ENCODE measurements around the gene PELO.
"Not testable (repeated sequence)": the region's sequence is repeated elsewhere in the genome, so short reads cannot be mapped to it uniquely, and the experiment has no call there.

Gene PELO

GRCh38 chr5:52787600-52788504 lies at the start of gene PELO, which contains the start of gene ITGA1:
TSS of gene PELO (plus strand) at chr5:52787916. CDS start at chr5:52800395, 12,479 bp downstream.
TSS of gene ITGA1 (plus strand) at chr5:52787916. CDS start at chr5:52788354, 438 bp downstream.
- in situ Hi-C loops (cut with MboI; ENCODE audit: low sequenced_read_pairs) = no loop called here

DNA sequence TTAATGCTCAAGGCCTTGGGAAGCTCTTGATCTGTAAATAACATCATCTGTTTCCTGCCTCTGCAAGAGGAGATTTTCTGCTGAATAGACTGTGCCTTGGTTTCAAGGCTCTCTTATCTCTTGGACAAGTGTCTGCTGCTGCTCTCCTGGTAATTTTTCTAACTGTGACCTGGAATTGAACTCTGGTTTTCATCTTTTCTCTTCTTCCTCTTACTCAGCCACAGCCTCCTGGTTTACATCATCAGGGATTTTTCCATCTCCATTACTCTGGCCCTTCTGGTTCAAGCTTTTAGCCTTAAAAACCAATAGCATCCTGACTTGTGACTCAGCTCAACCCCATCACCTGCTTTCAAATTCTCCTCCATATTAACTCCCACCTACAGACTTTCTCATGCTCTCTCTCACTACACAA lies 49.6 kb upstream of the PELO start:
- in situ Hi-C loops (cut with MboI; ENCODE audit: low sequenced_read_pairs) = no loop called here

DNA sequence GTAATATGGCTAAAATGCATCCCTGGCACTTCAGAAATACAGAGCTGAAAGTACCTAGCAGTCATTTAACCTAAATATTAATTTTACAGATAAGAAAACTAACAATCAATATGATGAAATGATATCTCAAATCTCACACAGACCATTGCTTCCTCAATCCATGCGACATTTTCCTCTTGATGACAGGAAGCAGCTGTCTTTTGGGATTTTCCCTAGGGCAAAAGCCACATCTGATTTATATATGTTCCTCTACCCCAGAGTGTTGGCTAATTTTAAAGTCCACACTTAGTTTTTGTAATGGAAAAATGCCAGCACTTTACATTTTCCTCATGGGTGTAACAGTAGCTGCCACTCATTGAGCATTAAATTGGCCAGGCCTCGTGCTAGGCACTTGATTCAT lies 47.7 kb upstream of the PELO start:
- in situ Hi-C loops (cut with MboI; ENCODE audit: low sequenced_read_pairs) = no loop called here

DNA sequence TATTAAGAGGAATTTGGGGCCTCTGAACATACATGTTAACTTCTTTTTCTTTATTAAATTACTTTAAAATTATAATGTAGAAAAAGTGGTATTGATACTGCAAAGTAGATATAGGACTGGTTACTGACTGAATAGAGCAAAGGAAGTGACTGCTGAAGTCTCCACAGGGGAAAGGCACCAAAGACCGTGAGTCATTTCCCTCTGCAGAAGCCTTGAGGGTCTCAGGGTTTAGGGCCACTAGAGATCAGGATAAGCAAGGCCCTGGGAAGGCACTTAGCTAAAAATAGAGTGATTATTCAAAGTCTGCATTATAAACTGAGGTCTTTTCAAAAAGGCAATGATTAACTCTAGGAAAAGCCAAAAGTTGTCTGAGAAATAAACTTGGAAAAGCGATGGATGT lies 44.7 kb upstream of the PELO start:
- in situ Hi-C loops (cut with MboI; ENCODE audit: low sequenced_read_pairs) = no loop called here

DNA sequence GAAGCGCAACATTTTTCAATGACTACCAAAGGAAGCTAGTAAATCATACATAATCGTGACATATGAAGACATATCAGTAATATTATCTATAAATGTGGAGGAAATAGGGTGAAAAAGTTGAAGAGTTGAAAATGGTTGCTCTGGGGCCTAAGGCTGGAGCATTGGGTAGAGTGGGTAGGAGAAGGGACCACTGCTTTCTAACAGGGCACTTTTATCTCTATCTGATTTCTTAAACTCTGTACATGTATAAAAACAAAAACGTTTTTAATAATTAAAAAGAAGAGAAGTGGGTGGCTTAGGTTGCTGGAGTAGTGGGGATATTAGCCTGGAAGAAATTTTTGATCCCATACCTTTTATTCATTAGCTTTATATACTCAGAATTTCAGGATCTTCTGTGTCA lies 44.2 kb upstream of the PELO start:
- in situ Hi-C loops (cut with MboI; ENCODE audit: low sequenced_read_pairs) = no loop called here

DNA sequence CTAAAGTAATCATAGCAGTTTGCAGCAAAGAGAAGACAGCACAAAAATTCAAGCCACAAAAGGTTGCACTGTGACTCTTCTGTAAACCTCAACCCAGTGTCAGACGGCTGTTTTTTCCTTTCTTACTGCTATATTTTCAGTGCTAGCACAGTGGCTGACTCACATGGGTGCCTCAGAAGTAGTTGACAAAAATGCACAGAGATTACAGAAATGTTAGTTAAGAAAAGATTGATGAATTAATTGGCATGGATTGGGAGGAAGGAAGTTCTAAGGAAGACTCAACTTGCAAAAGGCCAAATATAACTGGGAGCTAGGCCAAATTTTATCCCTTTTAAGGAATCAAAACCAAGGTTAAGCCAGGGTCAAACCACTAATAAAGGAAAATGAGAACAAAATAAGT lies 43.7 kb upstream of the PELO start:
- in situ Hi-C loops (cut with MboI; ENCODE audit: low sequenced_read_pairs) = no loop called here

DNA sequence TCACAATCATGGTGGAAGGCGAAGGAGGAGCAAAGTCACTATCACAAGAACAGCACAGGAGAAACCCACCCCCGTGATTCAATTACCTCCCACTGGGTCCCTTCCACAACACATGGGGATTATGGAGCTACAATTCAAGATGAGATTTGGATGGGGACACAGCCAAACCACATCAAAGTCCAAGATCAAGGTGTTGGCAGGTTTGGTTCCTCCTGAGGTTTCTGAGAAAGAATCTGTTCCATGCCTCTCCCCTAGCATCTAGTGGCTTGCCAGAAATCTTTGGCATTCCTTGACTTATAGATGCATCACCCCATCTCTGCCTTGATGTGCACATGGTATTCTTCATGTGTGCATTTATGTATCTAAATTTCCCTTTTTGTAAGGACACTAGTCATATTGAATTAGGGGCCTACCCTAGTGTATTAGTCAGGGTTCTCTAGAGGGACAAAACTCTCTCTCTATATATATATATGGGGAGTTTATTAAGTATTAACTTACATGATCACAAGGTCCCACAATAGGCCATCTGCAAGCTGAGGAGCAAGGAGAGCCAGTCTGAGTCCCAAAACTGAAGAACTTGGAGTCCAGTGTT lies 42.8 kb upstream of the PELO start:
- in situ Hi-C loops (cut with MboI; ENCODE audit: low sequenced_read_pairs) = not testable (repeated sequence)

GRCh38 chr5:52746539-52746938 lies 41.2 kb upstream of the PELO start:
- in situ Hi-C loops (cut with MboI; ENCODE audit: low sequenced_read_pairs) = no loop called here

GRCh38 chr5:52748590-52748989 lies 39.1 kb upstream of the PELO start:
- in situ Hi-C loops (cut with MboI; ENCODE audit: low sequenced_read_pairs) = no loop called here

DNA sequence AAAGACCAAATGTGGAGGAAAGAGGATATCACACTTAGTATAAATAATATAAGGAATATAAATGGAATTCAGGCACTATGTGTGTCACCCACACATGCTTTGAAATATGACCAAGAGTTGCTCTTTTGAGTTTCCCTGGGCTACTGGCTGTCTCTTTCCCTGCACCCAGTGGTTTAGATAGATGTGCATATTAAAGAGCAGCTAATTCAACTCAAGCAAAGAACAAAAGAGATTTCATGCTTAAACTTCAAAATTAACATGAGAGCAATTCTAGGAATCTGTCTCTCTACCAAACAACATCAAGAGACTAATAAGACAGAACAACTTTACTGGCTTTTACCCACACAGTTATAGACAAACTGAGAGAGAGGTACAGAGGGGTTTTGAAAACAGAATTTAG lies 38.0 kb upstream of the PELO start:
- in situ Hi-C loops (cut with MboI; ENCODE audit: low sequenced_read_pairs) = no loop called here

DNA sequence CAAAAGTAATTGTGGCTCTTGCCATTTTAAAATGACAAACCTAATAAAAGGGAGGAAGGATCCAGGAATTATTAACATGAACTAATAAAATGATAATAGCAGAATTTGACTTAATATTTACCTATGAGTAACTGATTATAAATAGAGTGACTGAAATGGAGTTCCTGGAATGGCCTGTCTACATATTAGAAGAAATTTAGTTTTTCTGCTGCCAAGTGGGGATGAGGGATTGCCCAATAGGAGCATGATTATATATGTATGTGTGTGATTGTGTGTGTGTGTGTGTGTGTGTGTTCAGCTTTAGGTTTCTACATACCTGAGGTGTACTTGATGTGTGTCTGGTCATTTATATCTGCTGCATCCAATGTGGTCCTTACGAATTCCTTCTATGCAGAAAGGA lies 36.6 kb upstream of the PELO start:
- in situ Hi-C loops (cut with MboI; ENCODE audit: low sequenced_read_pairs) = no loop called here

DNA sequence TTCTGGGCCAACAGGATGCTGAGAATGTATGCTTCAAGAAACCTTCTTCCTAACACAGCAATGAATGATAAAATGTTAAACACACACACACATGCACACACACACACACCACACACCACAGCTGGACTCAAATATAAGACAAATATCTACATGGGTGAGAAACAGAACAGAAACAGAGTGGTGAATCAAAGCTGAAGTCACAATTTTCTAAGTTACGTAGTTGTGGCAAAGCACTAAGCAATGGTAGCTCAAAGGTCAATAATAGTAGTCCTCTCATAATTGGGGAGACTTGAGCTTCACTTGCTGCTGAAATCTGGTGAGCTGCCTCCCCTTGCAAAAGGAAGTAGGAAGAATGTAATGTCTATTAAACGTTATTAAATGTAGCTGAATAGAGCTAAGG lies 33.7 kb upstream of the PELO start:
- in situ Hi-C loops (cut with MboI; ENCODE audit: low sequenced_read_pairs) = no loop called here

DNA sequence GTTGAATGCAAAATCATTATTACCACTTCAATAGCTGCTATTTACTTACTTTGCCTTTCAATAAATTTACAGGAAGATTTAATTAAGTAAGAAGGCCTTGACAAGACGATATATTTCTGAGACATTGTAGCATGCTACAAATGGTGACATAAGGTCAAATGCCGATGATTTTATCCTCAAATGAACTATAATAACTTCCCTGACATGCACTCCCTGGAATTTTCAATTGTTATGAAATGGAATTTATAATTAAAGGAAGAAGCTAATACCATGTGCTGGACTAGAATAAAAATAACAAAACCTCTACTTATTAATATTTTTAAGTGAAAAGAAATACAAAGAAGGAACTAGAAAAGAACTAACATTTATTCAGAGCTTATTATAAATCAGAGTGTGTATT lies 30.2 kb upstream of the PELO start:
- in situ Hi-C loops (cut with MboI; ENCODE audit: low sequenced_read_pairs) = no loop called here

GRCh38 chr5:52758014-52758413 lies 29.7 kb upstream of the PELO start:
- in situ Hi-C loops (cut with MboI; ENCODE audit: low sequenced_read_pairs) = no loop called here

DNA sequence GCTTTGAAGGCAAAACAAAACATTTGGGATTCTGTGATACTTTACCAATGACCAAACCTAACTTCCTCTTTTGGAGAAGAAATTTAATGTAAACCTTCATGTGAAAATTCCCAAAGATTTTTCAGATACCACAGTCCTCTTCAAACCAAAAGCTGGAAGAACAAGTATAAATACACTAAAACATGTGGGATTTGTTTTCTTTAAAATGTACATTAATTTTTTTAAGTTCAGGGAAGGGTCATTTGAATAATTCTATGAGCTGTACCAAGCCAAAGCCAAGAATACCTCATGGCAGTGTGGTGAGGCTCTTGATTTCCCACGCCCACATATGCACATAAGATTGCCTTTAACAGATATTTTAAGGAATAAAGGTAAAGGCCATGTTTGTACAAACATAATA lies 28.4 kb upstream of the PELO start:
- in situ Hi-C loops (cut with MboI; ENCODE audit: low sequenced_read_pairs) = no loop called here

DNA sequence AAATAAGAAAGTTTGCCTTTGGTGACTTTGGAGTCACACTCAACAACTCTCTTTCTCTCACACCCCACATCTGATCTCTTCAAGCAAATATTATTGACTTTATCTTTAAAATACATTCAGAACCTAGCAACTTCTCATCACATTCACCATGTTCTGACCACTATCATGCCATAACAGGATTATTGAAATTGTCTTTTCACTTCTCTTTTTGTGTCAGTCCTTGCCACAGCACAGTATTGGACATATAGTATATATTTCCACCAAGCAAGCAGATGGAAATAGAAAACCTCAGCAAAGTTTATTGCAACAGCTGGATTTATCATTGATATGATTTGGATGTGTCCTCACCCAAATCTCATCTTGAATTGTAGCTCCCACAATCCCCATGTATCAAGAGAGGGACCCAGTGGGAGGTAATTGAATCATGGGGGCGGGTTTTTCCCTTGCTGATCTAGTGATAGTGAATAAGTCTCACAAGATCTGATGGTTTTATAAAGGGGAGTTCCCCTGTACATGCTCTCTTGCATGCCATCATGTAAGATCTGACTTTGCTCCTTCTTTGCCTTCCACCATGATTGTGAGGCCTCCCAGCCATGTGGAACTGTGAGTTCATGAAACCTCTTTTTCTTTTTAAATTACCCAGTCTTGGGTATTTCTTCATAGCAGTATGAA lies 26.9 kb upstream of the PELO start:
- in situ Hi-C loops (cut with MboI; ENCODE audit: low sequenced_read_pairs) = no loop called here

- in situ Hi-C loops (cut with MboI; ENCODE audit: low sequenced_read_pairs) = no loop called here
These were observed 20.4 kb upstream of the PELO start for GRCh38 chr5:52767217-52767743.

DNA sequence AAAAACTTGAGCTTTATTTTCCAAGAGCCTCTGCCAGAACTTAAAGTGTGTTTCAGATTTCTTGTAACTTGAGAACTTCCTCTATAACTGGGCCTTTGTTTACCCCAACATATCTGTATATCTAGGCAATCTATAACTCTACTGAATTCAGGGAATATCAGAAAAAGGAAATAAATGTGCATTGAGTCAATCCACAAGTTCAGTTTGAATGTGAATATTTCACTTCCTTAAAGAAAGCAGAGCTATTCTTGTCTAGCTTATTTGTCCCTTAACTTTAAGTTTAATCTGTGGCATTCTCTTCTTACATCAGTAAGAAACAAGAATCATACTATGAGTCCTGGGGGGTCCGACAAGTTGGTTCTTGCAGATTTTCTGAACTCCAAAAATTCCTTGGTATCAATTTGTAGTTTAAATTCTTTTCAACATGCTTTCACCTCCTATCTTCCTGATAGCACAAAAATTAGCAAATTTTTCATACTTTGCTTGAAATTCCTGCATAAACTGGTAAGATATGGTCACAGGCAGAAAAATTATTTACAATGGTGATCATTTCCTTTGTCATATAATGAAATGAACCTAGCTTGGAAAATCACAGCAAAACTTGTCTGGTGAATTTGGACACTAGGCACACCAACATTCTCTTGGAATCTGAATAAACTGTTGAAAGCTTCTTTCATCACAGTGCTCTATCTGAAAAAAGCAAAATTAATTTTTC lies 19.8 kb upstream of the PELO start:
- in situ Hi-C loops (cut with MboI; ENCODE audit: low sequenced_read_pairs) = no loop called here

- in situ Hi-C loops (cut with MboI; ENCODE audit: low sequenced_read_pairs) = no loop called here
These were observed 18.7 kb upstream of the PELO start for GRCh38 chr5:52769061-52769460.

DNA sequence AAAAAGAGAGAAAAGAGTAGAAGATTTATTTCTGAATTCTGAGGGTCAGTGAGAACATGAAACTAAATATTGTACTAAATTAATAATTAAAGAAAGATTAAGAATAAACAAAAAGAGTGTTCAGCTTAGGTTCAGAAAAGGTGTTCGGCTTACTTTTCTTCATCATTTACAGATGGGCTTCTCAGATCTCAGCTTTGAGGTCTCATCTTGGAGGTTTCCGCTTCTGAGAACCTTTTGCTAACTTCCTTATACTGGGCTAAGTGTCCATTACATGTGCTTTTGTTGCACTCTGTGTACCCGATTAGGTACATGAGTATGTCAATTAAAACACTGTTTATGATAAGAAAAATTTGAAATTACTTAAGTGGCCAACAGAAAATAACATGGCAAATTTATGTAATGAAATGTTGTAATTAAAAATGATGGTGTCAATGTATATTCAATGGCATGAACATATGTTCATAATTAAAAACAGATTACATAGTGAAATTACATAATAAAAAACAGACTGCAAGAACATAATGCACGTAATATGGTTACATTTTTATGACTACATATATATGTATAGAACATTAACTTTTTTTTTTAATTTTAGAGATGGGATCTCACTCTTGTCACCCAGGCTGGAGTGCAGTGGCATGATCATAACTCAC lies 17.3 kb upstream of the PELO start:
- in situ Hi-C loops (cut with MboI; ENCODE audit: low sequenced_read_pairs) = no loop called here

Measured in HL-60/S4 treated with phorbol 12-myristate 13-acetate at 8.2 ng/mL for 4 days and 3 days (cell line).